GM19240 (cell line): ENCODE results near the gene PIGA.
"Not testable (repeated sequence)": the region's sequence is repeated elsewhere in the genome, so short reads cannot be mapped to it uniquely, and the experiment has no call there.

Experiments
- DNase-seq: peaks from one replicate; pipeline ENCODE4 v3.0.0; 2011; ENCODE audit warnings: low spot score; ENCODE audit not compliant: insufficient read length

PIGA gene

DNA sequence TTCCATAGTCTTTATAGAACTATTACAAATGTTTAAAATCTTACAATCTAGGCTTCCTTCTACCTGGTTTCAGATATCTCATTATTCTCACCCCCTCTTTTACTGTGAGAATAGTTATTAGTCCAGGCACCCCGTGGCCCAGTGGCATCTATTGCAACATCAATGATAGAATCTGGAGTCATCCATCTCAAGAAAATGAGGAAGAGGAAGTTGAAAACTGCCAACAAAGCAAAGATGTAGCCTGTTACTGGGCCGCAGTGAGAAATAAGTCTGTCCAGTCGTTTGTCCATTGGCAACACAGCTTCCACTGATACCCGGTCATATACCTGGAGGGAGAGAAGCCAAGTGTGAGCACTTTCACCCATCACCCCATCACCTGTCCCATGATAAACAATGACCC, 13.9 kb downstream of the PIGA start:
- DNase-seq, result no peak

DNA sequence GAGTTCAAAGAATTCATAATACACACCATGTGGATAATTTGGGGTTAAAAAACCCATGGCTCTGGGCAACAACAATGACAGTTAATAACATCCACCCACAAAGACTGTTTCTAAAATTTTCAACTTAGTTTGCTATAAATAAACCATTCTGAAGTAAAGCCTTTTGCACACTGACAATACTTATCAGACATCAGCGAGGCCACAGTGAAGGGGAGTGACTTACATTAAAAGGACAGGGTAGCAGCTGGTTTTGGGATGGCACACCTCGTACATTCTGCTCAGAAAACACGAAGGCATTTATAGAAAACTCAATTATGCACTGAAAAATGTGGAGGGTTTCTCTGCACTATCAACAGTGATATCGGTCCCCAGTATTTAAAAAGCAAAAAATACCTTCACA, 15.0 kb downstream of the PIGA start:
- no peak for DNase-seq

DNA sequence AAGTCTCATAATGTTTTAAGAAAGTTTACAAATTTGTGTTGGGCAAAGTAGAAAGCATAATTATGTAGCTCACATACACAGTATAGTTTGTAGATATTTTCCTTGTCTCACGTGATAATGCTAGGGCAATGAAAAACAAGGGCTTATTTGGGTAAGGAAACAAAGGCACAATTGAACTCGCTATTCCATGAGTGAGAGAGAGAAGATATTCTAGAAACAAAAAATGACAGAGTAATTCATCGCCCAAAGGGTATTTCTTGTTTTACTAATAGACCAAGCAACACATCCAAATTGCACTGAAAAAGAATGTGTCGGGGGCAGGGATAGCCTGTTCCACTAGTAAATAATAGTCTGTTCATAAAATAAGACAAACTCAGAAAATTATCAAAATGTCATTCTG, 16.2 kb downstream of the PIGA start:
- no peak for DNase-seq

DNA sequence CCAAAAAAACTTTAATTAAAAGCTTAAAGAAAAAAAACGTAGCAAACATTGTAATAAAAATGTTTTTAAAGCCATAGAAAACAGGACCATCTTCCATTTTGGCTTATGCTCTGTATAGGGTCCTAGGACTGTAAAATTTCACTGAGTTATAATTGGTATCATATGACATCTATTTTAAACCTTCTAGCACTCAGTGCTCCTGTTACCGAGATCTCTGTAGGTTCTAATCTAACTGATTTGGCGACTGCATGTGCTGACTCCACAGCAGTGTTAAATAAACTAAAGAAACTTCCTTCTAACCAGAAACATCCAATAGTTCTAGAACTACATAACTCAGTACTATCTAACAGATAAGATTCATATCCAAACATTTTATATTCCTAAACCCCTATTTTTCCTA, 19.8 kb downstream of the PIGA start, which contains the start of gene ASB11:
Gene ASB11, minus strand, starts transcription at position 132 of the 400 bp plus-strand sequence. Its CDS starts 35 bp downstream, at position 97.
- no peak for DNase-seq

DNA sequence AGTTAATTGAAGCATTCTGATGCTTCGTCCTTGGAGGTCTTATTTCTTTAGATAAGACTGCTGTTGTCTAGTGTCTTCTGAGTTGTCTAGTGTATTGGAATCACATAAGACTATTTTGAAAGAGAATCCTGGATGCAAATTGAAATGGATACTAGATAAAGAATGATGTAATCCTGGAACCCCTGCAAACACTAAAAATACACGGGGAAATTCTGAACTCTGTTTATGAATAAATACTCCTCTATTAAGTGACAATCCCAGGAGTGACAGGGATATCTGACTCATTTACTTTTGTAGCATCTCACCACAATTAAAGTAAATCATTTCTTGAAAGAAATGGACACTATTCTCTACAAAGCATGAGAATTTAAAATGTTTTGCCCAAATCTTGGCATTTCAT, 20.9 kb downstream of the PIGA start:
- no peak for DNase-seq

DNA sequence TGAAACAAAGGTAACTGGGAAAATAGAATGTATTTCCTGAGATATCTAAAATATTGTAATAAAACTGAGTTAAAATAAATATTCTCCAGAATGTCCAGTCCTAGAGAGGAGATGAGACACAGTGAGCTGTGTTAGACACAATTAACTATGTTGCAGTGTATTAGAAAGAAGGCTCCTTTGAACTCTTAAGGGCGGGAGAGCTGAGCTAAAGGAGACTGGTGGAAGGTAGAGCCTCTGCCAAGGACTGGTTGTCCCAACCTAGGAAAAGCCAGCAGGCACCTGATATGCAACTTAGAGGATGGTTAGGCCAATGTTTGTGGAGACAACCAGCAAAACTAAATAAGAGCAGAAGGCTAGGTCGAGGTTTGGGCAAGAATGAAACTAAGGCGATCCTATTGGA, 24.2 kb downstream of the PIGA start:
- DNase-seq, result no peak

DNA sequence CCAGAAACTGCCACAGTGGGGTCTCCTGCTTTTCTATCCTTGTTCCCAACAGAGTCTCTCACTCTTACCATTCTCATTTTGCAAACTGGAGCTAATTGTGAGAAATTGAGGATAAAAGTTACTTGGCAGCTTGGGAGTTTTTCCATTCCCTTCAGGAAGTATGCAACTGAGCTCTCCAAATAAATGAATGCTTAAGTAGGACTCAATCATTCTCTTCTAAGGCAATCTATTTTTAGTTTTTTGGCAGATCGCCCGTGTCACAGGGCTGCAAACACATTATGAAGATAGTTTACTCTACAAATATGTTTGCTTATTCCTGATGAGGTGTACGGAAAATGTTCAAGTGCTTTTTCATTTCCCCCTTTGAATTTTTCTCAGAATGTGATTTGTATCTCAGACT, 25.2 kb downstream of the PIGA start:
- DNase-seq, result no peak

DNA sequence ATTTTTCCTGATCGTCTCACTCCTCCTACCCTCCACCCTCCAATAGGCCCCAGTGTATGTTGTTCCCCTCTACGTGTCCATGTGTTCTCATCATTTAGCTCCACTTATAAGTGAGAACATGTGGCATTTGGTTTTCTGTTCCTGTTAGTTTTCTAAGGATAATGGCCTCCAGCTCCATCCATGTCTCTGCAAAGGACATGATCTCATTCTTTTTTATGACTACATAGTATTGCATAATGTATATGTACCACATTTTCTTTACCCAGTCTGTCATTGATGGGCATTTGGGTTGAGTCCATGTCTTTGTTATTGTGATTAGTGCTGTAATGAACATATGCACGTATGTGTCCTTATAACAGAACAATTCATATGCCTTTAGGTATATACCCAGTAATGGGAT, 29.4 kb downstream of the PIGA start:
- DNase-seq, result not testable (repeated sequence)

DNA sequence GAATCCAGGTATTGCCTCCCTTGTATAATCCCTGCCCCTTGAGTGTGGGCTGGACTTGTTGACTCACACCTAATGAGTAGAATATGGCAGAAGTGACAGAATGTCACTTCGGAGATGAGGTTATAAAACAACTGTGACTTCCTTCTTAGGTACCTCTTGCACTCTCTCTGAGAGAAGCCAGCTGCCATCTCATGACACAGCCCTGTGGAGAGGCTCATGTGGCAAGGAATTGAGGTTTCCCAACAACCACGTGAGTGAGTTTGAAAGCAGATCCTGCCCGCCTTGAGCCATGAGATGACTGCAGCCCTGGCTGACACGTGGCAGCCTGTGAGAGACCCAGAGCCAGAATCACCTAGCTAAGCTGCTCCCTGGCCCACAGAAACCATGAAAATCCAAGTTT, 33.4 kb downstream of the PIGA start:
- no peak for DNase-seq

DNA sequence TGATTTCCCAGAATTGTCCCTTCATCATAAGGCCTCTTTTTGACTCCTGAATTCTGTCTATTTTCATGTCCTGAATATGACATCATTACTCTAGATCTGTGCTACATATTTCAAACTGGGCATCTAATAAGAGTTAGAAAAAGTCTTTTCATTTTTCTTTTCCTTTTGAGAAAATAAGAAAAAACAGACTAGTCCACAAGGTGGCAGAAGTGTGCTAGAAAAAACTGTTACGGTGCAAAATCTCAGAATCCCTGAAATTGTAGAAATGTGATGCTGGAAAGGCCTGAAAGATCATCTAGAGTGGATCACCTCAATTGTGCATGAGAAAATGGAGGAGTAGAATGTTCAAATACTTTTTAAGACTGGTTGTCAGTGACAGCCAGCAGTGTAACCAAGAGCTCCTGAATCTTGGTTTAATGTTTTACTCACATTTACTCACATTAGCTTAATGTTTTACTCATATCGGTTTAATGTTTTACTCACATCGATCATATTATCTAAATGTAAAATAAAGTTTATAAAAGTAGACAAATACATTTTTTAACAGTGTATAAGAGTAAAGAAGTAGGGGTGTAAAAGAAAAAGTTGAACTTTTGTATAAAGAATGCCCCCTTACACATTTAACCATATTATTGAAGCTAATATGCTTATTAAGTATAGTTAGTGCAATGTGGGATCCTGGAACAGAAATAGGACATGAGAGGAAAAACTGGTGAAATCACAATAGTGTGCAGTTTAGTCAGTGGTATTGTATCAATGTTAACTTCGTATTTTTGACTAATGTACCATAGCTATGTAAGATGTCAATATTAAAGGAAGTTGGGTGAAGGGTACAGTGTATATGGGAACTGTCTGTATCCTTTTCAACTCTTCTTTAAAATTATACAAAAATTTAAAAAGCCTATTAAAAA, 35.1 kb downstream of the PIGA start:
- DNase-seq, result no peak

DNA sequence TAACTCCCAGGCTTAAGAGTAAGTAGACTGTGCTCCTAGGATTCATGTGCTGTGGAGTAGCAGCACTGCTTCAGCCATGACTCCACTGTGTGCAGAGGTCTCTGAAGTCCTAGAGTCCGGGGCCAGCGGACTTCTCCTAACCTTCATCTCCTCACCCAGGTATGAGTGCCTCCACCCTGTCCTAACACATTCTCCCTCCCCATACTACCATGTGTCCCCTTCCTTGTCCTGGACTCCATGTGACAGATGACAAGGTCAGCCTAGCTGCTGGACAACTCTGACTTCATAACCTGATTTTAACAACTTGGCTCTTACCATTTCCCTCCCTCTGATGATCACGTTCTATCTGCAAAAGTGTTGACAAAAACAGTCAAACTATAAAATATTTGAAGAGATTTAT, 36.5 kb downstream of the PIGA start:
- DNase-seq, result no peak

DNA sequence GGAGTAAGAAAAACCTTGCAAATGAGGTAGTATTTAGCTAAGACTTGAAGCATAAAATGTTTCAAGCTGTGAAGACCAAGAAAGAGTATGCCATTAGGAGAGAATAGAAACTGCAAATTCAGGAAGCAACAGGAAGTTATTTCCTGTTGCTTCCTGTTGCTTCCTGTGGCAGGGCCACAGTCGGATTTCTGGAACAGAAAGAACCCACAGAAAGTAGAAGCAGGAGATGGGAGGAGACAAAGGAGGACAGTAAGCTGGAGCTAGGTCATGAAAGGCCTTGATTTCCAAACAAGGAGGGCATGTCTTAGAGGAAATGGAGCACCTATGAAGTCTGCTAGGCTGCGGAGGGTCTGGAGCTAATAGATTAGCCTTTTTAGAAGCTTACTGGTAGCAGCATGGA, 37.1 kb downstream of the PIGA start:
- DNase-seq, result no peak

DNA sequence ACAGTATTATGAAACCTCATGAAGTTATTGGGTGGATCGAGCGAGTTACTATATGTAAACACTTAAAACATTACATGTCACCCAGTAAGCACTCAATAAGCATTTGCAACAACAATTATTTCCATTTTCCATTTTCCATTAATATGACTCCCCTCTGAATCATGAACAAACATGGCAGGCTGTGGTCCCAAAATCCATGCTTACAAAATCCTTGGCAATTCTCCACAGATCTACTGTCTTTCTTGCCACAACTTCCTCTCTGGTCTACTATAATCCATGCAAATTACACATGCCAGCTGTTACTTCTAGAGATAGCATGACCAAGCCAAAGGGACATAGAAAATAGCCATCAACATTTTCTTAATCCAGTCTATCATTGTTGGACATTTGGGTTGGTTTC, 41.9 kb downstream of the PIGA start:
- DNase-seq, result no peak

DNA sequence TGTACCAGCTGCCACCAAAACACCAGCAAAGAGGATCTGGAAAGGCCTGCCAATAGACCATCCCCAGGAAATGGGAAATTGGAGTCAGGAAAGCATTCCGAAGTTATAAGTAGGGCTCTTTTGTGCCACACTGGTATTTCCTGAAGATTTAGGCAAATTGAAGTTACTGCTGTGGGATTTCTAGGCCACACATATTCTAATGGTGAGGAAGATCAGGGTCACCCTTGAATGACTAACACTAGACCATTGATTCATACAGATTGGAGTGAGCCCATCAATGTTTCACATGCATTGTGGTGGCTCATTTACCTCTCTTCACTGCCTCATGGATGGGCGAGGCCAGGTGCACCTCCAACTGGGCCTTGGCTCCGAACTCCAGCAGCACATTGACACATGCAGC, 42.5 kb downstream of the PIGA start:
- DNase-seq, result no peak

DNA sequence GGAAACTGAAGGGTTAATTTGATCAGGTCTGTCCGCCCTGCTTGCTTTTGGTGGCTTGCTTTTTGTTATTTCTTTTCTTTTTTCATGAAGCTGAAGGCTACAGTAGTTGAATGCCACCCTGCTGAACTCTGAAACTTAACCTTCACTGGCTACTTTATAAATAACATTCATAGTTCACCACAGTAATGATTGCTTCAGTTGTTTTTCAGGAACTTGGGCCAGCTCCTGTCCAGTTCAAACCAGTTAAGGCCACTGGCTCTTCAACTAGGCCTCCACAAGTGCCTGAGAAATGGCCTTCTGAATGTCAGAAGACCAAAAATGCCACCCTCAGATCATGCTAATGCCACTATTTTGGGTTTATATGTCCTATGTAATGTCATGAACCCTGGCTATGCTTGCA, 57.7 kb downstream of the PIGA start:
- DNase-seq, result no peak

DNA sequence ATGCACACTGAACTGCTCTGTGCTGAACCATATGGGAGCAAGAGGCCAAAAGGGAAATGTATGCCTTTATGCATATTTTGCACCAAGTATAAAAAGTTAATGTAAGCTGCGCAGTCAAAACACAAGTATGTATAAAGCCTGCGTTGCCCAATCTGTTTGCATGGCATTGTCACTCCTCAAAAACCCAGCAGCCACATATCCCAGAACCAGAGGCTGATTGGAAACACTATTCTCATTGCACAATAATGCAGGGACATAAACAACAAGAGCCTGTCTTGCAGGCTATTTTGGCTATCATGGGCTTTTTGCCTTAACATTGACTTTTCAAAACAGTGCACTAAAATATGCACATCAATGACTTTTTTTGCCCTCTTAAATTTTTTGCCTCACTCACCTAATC, 60.4 kb downstream of the PIGA start:
- DNase-seq, result no peak

DNA sequence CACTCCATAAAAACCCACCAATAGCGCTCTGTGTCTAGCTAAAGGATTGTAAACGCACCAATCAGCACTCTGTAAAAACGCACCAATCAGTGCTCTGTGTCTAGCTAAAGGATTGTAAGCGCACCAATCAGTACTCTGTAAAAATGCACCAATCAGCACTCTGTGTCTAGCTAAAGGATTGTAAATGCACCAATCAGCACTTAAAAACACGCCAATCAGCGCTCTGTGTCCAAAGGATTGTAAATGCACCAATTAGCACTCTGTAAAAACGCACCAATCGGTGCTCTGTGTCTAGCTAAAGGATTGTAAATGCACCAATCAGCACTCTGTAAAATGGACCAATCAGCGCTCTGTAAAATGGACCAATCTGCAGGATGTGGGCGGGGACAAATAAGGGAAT, 62.0 kb downstream of the PIGA start:
- DNase-seq, result not testable (repeated sequence)

DNA sequence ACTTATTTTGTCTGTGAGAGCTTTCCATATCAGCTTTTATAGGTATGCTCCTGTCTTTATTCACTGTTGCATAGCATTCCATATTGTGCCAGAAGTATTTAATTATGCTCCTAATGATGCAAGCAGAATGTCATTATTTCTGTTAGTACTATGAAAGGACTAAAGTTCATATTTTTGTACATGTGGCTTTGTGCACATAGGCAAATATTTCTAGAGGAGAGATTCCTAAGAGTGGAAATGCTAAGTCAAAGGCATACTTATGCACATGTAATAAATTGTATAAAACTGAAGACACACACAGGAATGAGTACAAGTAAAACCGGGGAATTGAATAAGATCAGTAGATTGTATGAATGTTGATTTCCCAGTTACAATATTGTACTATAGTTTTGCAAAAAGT, 63.6 kb downstream of the PIGA start:
- DNase-seq, result no peak

DNA sequence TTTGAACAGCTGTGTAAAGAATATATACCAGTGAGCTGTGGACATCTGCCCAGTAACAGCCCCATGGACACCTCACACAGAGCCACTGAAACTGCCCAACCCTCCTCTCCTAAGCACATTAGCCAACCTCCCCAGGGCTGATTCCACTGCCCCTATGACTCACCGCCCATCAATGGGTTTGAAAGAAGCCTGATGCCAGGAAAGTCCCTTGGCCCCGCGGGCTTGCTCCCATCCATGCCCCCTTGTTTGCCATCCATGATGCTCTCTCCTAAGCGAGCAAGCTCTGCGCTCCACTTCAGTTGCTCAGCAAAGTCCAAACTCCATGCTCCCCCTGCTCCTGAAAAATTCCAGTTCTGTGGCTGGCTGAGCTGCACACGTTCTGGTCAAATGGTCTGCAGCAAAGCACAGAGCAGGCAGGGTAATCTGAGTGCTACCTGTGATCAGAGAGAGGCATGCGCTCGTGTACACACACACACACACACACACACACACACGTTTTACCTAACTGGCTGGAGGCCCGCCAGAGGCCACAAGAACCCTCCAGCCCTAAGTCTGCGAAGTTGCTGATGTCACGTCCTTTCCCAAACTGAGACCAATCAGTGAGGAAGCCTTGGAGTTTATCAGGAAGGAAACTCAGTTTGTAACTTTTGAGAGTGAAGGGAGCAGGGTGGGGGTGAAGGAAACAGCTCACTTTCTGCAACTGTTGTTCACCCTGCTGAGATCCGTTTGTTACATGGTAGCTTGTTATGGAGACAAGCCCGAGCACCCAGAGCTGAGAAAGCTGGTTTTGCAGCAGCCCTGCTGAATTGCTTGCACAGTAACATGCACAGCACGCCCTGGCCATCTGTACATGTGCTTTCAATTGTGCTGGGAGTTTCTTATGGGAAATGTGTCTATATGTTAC, 65.5 kb downstream of the PIGA start, which contains the start of gene ASB9:
Gene ASB9, minus strand, starts transcription at position 466 of the 904 bp plus-strand sequence. Its CDS starts 209 bp downstream, at position 257.
- DNase-seq, result no peak
